ENCODE data around the gene MEX3B.

MEX3B gene

GRCh38 chr15:81992523-81992922 is 53.3 kb downstream of the MEX3B start:
- Histone ChIP-seq H3K4me3 (ENCODE audit: low read length) (no peak overlapping the region), H3K4me1 (ENCODE audit: control insufficient read depth, low read depth, low read length) (no peaks in the 10 kb centered on the region), H4K5ac (ENCODE audit: low read length) (no peak overlapping the region), H3K36me3 (ENCODE audit: control insufficient read depth, insufficient read depth, low read length) (no peaks in the 10 kb centered on the region), H3K79me1 (ENCODE audit: low read length) (no peaks in the 10 kb centered on the region), H2AK5ac (ENCODE audit: low read length) (no peak overlapping the region), H3K18ac (ENCODE audit: low read length) (no peak overlapping the region), H2BK15ac (replicated peaks; ENCODE audit: low read depth) (no peak overlapping the region), H3K79me2 (ENCODE audit: control insufficient read depth, insufficient read depth, low read length) (no peaks in the 10 kb centered on the region), H3K9ac (ENCODE audit: low read length) (no peak overlapping the region), H2BK5ac (ENCODE audit: low read length) (no peak overlapping the region), H3K4me2 (ENCODE audit: low read length) (no peak overlapping the region), H3K27me3 (ENCODE audit: insufficient read depth, low read length, poor library complexity) (no peaks in the 10 kb centered on the region), H4K8ac (ENCODE audit: low read depth, low read length) (no peak overlapping the region), H3K4ac (ENCODE audit: low read depth, low read length) (no peak overlapping the region), H3K23ac (ENCODE audit: low read length) (no peak overlapping the region), H2BK120ac (ENCODE audit: low read depth, low read length) (no peak overlapping the region), H3K27ac (ENCODE audit: low read depth, low read length) (no peak overlapping the region), H3K56ac (ENCODE audit: low read length) (no peak overlapping the region)
- DNase-seq, result no peak
- WGBS (ENCODE audit: extremely low coverage, insufficient coverage, low lambda C conversion rate), result no CpG with 5 or more reads among the region's 1 CpG
